Ramos (cell line): ENCODE results near the gene SLC2A9.
"Not testable (repeated sequence)": the region's sequence is repeated elsewhere in the genome, so short reads cannot be mapped to it uniquely, and the experiment has no call there.

Experiments
- in situ Hi-C: fragments of 300-500 bp; cut with MboI; formaldehyde crosslinking; loops from one replicate; pipeline ENCODE4 v1.14.3; 2022; ENCODE audit warnings: low sequenced_read_pairs; ENCODE audit not compliant: unreplicated experiment

SLC2A9 gene

GRCh38 chr4:9861561-9861960, 159.7 kb downstream of the SLC2A9 start:
- in situ Hi-C loops, result no loop called here

- in situ Hi-C loops, result no loop called here
These were observed 161.5 kb downstream of the SLC2A9 start for GRCh38 chr4:9859810-9860209.

- in situ Hi-C loops, result no loop called here
These were observed 171.8 kb downstream of the SLC2A9 start for GRCh38 chr4:9849538-9849920.

GRCh38 chr4:9847968-9848748, 173.1 kb downstream of the SLC2A9 start:
- in situ Hi-C loops, result no loop called here

GRCh38 chr4:9845791-9846493, 175.4 kb downstream of the SLC2A9 start:
- in situ Hi-C loops, result no loop called here

- in situ Hi-C loops, result no loop called here
These were observed 180.2 kb downstream of the SLC2A9 start for GRCh38 chr4:9841072-9841471.

GRCh38 chr4:9835430-9835829, 185.9 kb downstream of the SLC2A9 start:
- in situ Hi-C loops, result no loop called here

- in situ Hi-C loops, result no loop called here
These were observed 187.9 kb downstream of the SLC2A9 start for GRCh38 chr4:9833421-9833820.

GRCh38 chr4:9832640-9833039, 188.7 kb downstream of the SLC2A9 start:
- in situ Hi-C loops, result no loop called here

GRCh38 chr4:9826551-9826950, 194.7 kb downstream of the SLC2A9 start:
- in situ Hi-C loops, result no loop called here

- in situ Hi-C loops, result no loop called here
These were observed 196.2 kb downstream of the SLC2A9 start for GRCh38 chr4:9825049-9825448.

- in situ Hi-C loops, result no loop called here
These were observed 201.0 kb downstream of the SLC2A9 start for GRCh38 chr4:9820343-9820742.

- in situ Hi-C loops, result no loop called here
These were observed 205.0 kb downstream of the SLC2A9 start for GRCh38 chr4:9816285-9816684.

- in situ Hi-C loops, result no loop called here
These were observed 208.6 kb downstream of the SLC2A9 start for GRCh38 chr4:9812501-9813340.

GRCh38 chr4:9811806-9812205, 209.5 kb downstream of the SLC2A9 start:
- in situ Hi-C loops, result no loop called here

- in situ Hi-C loops, result no loop called here
These were observed 213.2 kb downstream of the SLC2A9 start for GRCh38 chr4:9808077-9808476.

GRCh38 chr4:9804918-9805317, 216.4 kb downstream of the SLC2A9 start:
- in situ Hi-C loops, result no loop called here

- in situ Hi-C loops, result no loop called here
These were observed 220.4 kb downstream of the SLC2A9 start for GRCh38 chr4:9800848-9801247.

GRCh38 chr4:9796641-9797040, 224.7 kb downstream of the SLC2A9 start:
- in situ Hi-C loops, result not testable (repeated sequence)

- in situ Hi-C loops, result no loop called here
These were observed 228.9 kb downstream of the SLC2A9 start for GRCh38 chr4:9792381-9792780.

GRCh38 chr4:9785891-9786290, 235.4 kb downstream of the SLC2A9 start:
- in situ Hi-C loops, result not testable (repeated sequence)
